Parathyroid adenoma (tissue), 2 donors: ENCODE data around the gene TFE3.

Source experiments
- H2AFZ ChIP-seq: fragments of 300-600 bp; sonication (generic); one replicate; pipeline ENCODE4 v1.7.0; 2017; ENCODE audit warnings: antibody characterized with exemption, mild to moderate bottlenecking
- H3K27ac ChIP-seq: fragments of 300-600 bp; sonication (generic); one replicate; pipeline ENCODE4 v1.7.0; 2017
- H3K27me3 ChIP-seq: fragments of 300-600 bp; sonication (generic); one replicate; pipeline ENCODE4 v1.7.0; 2017; ENCODE audit warnings: low read length; ENCODE audit not compliant: control insufficient read depth, insufficient read depth
- H3K36me3 ChIP-seq: fragments of 300-600 bp; sonication (generic); one replicate; pipeline ENCODE4 v1.7.0; 2017; ENCODE audit warnings: low read length; ENCODE audit not compliant: control insufficient read depth, insufficient read depth
- H3K4me1 ChIP-seq: fragments of 300-600 bp; sonication (generic); one replicate; pipeline ENCODE4 v1.7.0; 2017; ENCODE audit warnings: control low read depth
- H3K4me2 ChIP-seq: fragments of 300-600 bp; sonication (generic); one replicate; pipeline ENCODE4 v1.7.0; 2017; ENCODE audit warnings: low read length
- H3K4me3 ChIP-seq: fragments of 300-600 bp; sonication (generic); one replicate; pipeline ENCODE4 v1.7.0; 2017; ENCODE audit warnings: low read depth, low read length
- H3K79me2 ChIP-seq: fragments of 300-600 bp; sonication (generic); one replicate; pipeline ENCODE4 v1.7.0; 2017; ENCODE audit warnings: control low read depth
- H3K9ac ChIP-seq: fragments of 300-600 bp; sonication (generic); one replicate; pipeline ENCODE4 v1.7.0; 2017; ENCODE audit warnings: mild to moderate bottlenecking
- H3K9me3 ChIP-seq: fragments of 300-600 bp; sonication (generic); one replicate; pipeline ENCODE4 v1.7.0; 2017; ENCODE audit warnings: low read length; ENCODE audit not compliant: control insufficient read depth
- TF ChIP-seq, protein P1 (sequence below): fragments of 300-600 bp; sonication (generic); IDR thresholded peaks from one replicate; pipeline ENCODE4 v1.7.0; 2017; ENCODE audit warnings: antibody characterized with exemption, mild to moderate bottlenecking
- donor health status: primary hyperparathyroidism.

Gene TFE3

DNA sequence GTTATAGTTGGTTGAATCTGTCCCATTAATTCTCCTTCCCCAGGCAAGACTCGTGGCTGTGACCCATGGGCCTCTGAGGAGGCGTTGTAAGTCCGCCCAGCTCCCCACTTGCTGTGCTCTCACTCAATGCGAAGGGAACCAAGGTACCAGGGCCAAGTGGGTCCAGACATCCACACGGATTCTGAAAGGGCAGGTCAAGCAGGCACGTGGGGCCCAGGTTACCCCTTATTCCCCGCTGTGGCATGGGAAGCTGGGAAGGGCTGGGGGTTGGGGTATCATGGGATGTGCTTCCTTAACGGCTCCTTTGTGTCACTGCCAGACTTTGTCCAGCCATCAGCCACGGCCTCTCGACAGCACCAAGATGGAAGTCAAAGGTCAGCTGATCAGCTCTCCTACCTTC, 18.8 kb upstream of the TFE3 start:
- Histone ChIP-seq H3K79me2 (peaks cover 10% of the 10 kb centered on the region), H3K27ac (no peak overlapping the region), H3K4me2 (no peak overlapping the region), H3K9ac (no peak overlapping the region), H3K36me3 (no peaks in the 10 kb centered on the region), H3K27me3 (no peaks in the 10 kb centered on the region), H3K9me3 (no peaks in the 10 kb centered on the region), H3K4me1 (no peaks in the 10 kb centered on the region), H2AFZ (no peak overlapping the region), H3K4me3 (no peak overlapping the region)
- TF ChIP-seq, protein P1, sequence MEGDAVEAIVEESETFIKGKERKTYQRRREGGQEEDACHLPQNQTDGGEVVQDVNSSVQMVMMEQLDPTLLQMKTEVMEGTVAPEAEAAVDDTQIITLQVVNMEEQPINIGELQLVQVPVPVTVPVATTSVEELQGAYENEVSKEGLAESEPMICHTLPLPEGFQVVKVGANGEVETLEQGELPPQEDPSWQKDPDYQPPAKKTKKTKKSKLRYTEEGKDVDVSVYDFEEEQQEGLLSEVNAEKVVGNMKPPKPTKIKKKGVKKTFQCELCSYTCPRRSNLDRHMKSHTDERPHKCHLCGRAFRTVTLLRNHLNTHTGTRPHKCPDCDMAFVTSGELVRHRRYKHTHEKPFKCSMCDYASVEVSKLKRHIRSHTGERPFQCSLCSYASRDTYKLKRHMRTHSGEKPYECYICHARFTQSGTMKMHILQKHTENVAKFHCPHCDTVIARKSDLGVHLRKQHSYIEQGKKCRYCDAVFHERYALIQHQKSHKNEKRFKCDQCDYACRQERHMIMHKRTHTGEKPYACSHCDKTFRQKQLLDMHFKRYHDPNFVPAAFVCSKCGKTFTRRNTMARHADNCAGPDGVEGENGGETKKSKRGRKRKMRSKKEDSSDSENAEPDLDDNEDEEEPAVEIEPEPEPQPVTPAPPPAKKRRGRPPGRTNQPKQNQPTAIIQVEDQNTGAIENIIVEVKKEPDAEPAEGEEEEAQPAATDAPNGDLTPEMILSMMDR: no peak

DNA sequence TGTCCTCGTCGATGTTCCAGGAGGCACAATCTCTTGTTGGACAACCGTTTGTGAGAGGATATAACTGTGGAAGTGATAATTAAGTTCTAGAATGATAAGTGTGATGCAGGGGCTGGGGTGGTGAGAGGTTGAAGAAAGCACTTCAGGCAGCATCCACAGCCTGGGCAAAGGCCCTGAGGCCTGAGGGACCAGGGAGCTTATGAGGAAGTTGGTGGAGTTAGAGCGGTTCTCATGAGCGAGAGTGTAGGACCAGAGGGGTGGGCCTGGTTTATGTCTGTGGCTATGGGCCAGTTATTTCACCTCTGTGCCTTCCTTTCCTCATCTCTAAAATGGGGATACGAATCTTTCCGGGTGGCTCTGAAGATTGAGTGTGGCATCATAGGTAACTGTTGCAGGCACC, 18.3 kb upstream of the TFE3 start:
- no peaks in the 10 kb centered on the region for H3K9me3 ChIP-seq
- H3K4me2 ChIP-seq: no peak overlapping the region
- H3K4me3 ChIP-seq: no peak overlapping the region
- H3K9ac ChIP-seq: no peak overlapping the region
- H3K27ac ChIP-seq: no peak overlapping the region
- no peaks in the 10 kb centered on the region for H3K4me1 ChIP-seq
- H3K36me3 ChIP-seq: no peaks in the 10 kb centered on the region
- H3K27me3 ChIP-seq: no peaks in the 10 kb centered on the region
- TF ChIP-seq, protein P1: no peak
- peaks cover 10% of the 10 kb centered on the region for H3K79me2 ChIP-seq
- no peak overlapping the region for H2AFZ ChIP-seq

DNA sequence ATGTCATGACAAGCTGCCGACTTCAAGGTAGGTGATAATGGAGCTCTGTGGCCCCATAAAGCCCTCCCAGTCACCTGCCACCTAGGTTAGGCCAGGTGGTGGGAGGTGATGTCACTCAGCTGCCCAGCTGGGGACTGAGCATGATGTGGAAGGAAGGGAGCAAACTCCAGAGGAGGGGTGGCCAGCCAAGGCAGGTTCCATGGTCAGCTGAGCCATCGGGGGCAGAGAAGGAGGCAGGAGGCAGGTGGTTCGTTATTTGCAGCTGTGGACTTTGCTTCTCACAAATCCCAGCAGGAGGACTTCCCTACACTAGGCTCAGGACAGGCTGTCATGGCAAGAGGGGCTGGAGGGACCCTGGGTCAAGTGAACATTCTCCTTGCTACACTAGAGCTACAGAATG, 17.8 kb upstream of the TFE3 start:
- Histone ChIP-seq H3K4me1 (no peaks in the 10 kb centered on the region), H3K79me2 (peaks cover 10% of the 10 kb centered on the region), H3K4me2 (no peak overlapping the region), H3K27me3 (no peaks in the 10 kb centered on the region), H2AFZ (no peak overlapping the region), H3K9ac (no peak overlapping the region), H3K4me3 (no peak overlapping the region), H3K9me3 (no peaks in the 10 kb centered on the region), H3K27ac (no peak overlapping the region), H3K36me3 (no peaks in the 10 kb centered on the region)
- TF ChIP-seq, protein P1: no peak

DNA sequence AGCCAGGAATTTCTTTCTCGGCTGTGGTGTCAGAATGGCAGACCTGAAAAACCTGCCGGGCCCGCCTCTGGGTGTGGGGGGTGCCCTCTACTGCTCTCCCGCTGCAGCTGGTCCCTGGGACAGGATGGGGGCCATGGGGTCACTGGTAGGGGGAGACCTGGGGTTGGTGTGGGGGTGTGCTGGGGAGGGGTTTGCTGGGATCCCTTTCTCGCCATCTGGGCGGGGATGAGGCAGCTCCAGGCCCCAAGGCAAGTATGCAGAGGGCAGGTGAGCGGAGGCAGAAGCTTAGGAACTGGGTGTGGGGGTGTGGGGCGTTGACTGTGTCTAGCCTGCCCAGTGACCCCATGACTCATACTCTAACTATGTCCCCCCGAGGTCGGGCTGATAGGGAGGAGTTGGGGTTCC, 16.5 kb upstream of the TFE3 start:
- Histone ChIP-seq H3K27me3 (no peaks in the 10 kb centered on the region), H3K4me1 (no peaks in the 10 kb centered on the region), H3K36me3 (no peaks in the 10 kb centered on the region), H3K27ac (peak overlapping the region; percentile 78), H3K9me3 (no peaks in the 10 kb centered on the region), H2AFZ (no peak overlapping the region), H3K79me2 (peaks cover 10% of the 10 kb centered on the region), H3K4me2 (peak overlapping the region; percentile 67), H3K4me3 (peak overlapping the region; percentile 59), H3K9ac (no peak overlapping the region)
- TF ChIP-seq, protein P1: no peak

DNA sequence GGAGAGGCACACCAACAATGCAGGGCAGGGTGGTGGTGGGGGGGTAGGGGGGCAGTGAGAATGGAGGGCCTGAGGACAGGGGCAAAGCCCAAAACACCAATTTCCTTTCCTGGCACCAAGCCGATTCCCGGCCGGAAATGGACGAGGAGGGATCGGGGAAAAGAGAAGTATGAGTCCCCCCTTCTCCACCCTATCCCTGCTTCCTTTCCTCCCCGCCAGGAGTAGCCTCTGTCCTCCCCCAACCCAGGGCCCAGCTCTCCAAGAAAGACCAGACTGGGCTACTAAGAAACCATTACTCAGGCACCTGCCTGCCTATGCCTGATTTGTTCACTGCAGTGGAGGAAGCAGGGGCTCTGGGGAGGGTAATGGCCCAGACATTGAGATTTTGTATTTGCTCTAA, 16.0 kb upstream of the TFE3 start:
- H3K4me3 ChIP-seq: peak overlapping the region; percentile 59
- peak overlapping the region; percentile 78 for H3K27ac ChIP-seq
- H3K9ac ChIP-seq: no peak overlapping the region

More for the DNA sequence above, 16.0 kb upstream of the TFE3 start:
- TF ChIP-seq, protein P1: no peak
- no peaks in the 10 kb centered on the region for H3K9me3 ChIP-seq
- peaks cover 10% of the 10 kb centered on the region for H3K79me2 ChIP-seq
- H3K4me1 ChIP-seq: no peaks in the 10 kb centered on the region
- peak overlapping the region; percentile 60 for H2AFZ ChIP-seq
- no peaks in the 10 kb centered on the region for H3K36me3 ChIP-seq
- peak overlapping the region; percentile 67 for H3K4me2 ChIP-seq
- no peaks in the 10 kb centered on the region for H3K27me3 ChIP-seq
